Measurements from ENCODE around the gene EXTL1.

Gene EXTL1

DNA sequence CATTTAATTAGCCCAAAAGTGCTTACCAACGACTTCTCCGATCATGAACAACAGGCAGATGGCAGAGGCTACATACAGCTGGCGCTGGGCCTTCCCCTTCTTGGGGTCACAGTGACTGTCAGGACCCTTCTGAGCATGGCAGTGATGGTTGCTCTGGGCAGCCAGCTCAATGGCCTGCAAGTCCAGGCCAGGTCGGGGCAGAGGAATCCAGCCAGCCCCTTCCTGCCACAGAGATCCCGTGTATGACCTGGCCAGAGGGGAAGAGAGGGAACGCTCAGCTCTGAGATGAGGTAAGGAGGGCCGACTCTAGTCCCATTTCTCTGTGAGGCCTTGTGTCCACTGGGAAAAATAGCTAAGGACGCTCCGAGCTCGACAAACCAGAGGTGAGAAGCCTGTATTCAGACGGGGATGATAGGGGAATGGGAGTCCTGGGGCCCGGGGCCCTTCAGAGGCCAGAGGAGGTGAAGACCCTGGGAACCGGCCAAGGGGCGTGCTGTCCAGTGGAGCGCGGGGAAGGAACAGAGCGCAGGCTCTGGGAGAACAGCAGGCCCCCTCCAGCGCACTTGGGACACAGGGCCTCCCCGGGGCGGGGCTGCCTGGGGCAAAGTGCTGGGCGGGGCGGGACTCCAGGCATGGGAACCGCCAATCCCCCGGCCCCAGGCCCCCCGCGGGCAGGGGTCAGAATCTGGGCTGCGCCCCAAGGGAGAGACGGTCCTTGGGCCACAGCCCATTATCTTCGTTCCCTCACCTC lies 23.6 kb downstream of the EXTL1 start:
- DNase-seq: no peak

DNA sequence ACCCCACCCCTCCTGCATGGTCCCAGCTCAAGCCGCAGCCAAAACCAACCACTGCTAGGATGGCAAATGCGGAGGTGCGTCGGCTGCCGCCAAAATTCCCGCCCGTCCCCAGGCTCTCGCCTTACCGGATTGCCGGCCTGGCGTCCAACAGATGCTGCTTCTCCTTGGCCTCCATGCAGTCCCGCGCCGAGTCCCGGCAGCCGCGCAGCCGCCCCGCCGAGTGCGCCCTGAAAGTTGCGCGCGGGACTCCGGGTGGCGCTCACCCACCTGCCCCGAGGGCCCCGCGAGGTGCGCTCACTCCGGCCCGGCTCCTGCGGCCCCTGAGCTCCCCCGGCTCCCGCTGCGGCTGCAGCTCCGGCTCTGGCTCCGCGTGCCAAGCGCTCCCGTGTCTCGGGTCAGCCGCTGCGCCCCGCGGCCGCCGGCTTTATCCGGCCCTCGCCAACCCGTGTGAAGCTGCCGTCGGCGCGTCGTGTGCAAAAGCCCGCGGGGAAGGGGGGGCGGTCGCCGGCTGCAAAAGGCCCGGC lies 24.2 kb downstream of the EXTL1 start, which contains the start of gene SLC30A2:
TSS of gene SLC30A2 (minus strand) at position 397 of the 524 bp plus-strand sequence. CDS start at position 175, 222 bp downstream.
- no peak for DNase-seq

DNA sequence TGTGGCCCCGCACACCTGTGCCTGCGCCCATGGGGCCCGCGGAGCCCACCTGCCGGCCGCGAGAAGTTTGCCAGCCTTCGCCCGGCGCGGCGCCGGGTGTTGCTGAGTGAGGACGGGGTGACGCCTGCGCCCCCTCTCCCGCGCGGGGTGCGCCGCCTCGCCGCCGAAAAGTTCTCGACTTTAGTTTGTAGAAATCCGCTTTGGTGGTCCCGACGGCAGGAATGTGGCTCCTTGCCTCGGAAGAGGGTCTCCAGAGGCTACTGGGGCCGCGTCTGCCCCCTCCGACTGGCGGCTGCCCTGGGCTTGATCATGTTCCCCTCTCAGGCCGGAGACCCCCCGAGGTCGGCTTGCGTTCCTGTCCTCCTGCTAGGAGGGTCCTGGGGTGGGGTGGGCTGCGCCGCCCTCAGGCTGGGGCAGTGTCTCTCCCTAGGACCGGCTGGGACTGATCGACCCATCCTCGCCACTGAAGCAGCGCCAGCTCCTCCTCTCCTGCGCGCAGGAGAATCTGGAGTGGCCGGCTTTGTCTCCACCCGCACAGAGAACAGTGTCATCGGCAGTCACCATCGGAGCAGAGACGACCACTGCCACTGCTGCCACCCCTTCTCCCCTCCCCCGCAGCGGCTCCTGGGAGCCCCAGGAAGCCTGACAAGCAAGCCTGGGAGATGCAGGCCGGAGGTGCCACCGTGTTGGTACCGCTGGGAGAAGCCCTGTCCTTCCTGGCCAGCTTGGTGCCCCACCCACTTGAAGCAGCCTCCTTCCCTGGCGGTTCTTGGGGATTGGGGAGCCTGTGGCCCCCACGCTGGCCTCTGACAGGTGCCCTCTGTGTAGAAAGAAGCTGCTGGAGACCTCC lies 24.9 kb downstream of the EXTL1 start:
- no peak for DNase-seq

DNA sequence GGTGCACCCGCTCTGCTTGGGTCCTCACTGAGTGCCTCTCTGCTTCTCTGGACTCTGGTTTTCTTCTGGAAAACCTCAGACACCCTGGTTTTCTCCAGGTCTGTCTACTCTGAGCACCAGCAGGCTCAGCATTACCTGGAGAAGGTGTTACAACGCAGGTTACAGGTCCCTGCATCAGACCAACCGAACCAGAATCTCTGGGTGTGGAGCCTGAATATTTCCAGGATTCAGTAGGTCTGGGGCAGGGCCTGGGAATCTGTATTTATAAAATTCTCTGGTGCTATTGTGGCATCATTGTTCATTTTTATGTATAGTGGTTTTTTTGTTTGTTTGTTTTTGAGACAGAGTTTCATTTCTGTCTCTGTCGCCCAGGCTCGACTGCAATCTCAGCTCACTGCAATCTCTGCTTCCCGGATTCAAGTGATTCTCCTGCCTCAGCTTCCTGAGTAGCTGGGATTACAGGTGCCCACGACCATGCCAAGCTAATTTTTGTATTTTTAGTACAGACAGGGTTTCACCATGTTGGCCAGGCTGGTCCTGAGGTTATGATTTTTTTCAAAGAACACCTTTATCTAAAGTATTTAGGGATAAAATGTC lies 25.8 kb downstream of the EXTL1 start:
- DNase-seq: no peak

DNA sequence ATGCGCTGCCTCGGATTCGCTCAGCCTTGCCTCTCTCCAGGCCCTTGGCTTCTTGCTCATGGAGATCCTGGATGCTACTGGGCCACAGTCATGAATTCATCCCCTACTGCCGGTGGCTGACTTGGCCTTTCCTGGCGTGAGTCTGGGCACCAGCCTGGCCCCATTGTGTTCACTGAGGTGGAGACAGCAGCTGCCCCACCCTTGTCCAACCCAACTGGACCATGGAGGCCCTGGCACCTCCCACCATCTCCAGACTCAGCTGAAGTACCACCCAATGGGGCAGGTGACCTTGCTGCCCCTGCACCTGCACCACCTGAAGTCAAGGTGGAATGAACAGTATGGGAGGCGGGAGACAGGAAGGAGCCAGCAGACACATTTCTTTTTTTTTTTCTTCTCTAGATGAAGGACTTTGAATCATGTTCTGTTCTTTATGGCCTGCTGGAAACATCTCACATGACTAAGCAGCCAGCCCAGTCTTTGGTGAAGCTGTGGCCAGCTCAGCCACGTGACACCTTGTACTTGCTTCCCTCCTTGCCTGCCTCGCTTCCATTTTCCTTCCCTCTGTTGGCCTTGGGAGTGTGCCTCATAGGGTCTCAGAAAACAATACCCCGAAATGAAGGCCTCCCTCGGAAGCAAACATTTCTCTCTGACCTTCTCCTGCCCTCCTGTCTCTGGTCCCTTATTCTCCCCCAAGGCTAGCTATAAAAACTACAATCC lies 28.1 kb downstream of the EXTL1 start:
- no peak for DNase-seq

DNA sequence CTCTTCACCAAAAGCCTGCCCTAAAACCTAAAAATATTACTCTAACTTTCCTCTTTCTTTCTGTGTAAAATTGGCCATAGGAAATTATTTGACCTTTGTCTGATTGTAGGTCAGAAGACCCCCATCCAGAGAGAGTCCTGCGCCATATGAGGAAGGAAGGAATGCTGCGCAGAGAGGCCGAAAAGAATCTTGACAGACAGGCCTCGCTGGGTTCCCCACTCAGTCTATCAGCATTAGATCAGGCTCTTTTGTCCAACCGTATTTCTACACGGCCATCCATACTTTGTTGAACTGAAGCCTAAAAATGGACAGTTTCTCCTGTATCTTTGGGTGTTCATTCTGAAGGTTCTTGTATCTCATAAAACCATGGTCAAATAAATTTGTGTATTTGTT lies 28.7 kb downstream of the EXTL1 start:
- no peak for DNase-seq

DNA sequence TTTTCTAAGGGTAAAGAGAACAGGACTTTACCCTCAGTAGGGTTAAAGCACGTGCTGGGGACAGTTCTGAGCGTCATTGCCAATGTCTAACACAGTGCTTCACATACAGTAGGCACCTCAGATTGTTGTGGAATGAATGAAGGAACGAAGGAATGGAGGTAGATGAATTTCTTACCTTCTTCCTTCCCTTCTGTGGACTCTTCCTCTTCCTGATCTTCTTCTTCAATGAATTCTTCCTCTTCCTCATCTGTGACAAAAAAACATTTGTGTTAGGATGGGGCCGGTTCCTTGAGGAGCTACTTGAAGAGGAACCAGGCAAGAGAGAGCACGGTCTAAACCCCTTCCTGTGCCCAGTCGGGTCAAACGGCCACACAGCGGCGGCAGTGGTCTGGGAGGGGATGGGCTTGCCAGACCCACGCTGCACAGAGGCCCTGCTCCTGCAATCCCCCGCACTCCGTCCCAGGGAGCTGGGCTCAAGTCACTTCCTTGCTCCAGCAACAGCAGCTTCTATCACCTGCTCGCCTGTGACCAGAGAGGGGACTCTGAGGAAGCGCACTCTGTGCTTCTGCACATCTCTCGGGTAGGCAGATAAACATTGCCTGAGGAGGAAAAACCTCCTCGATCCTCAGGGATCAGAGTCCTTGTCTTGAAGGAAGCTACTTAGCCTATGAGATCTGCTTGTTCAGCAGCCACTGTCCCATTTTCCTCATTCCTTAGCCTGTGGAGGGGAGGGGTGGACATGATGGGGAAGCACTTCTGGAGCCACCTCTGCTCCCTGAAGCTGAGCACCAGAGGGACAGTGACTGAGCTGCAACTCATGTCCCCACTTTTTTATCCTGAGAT lies 32.4 kb downstream of the EXTL1 start:
- DNase-seq: no peak

DNA sequence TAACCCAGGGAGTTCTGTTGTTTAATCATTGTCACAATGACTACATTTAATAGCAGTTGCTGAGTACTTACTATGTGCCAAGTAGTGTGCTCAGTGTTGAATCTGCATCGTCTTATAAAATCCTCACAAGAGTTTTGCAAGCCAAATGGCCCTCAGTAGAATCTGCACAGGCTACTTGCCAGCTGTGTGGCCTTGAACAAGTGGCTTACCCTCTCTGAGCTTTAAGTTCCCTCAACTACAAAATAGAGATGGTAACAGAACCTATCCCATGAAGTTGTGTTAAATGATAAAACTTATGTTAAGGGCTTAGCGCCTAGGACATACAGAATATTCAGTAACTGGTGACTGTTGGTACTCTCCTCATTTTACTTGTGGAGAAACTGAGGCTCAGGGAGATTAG lies 33.5 kb downstream of the EXTL1 start:
- DNase-seq: no peak

DNA sequence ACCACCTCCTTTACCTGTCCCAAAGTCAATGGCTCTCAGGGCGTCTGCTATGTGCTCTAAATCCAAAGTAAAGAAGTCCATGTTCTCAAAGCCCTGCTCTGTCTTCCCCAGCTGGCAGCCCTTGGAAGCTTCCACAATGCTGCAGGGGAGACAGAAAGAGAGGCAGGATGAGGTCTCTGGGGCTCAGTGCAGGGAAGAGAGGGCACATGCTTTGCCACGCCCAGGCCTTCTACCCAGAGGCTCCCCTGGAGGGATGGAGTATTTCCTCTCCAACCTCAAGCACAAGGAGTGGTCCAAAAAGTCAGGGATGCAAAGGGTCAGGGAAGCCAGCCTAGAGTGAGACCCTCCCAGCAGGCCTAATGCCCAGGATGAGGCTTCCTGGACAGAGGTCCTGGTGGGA lies 35.6 kb downstream of the EXTL1 start:
- no peak for DNase-seq

DNA sequence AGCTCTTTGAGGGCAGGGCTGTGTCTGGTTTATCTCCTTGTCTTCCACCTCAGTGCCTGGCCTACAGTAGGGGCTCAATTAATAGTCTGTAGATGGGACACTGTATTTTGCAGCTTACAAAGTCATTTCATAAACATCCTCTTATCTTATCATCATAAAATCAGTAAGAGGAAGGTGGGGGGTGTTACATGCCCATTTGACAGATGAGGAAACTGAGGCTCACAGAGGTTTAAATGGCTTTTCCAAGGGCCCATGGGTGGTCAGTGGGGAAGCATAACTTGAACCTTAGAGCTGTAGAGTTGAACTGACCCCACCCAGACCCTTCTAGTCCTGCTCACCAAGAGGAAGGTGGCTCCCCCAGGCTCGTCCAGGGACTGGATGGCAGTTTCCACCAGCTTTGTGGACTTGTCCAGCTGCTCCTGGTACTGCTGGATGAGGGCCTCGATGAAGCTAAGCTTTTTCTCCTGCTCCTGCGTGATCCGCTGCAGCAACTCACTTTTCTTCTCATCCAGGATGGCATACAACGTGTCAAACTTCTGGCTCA lies 36.5 kb downstream of the EXTL1 start:
- no peak for DNase-seq

DNA sequence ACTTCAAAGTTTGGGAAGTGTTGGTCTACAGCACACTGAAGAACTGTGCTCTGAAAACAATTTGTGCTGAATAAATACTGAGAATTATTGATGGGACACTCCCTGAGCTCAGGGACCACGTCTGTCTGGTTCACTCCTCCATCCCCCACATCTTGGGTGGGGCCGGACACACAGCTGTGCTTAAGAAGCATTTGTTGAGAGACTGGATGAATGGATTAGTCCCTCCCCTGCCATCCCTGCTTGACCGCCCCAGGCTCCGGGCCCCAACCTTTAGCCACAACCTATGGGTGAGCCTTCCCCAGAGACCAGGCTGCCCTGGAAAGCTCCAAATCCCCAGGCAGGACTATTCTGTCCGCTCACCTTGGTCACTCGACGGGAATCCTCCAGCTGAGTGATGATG lies 38.3 kb downstream of the EXTL1 start:
- DNase-seq: no peak

DNA sequence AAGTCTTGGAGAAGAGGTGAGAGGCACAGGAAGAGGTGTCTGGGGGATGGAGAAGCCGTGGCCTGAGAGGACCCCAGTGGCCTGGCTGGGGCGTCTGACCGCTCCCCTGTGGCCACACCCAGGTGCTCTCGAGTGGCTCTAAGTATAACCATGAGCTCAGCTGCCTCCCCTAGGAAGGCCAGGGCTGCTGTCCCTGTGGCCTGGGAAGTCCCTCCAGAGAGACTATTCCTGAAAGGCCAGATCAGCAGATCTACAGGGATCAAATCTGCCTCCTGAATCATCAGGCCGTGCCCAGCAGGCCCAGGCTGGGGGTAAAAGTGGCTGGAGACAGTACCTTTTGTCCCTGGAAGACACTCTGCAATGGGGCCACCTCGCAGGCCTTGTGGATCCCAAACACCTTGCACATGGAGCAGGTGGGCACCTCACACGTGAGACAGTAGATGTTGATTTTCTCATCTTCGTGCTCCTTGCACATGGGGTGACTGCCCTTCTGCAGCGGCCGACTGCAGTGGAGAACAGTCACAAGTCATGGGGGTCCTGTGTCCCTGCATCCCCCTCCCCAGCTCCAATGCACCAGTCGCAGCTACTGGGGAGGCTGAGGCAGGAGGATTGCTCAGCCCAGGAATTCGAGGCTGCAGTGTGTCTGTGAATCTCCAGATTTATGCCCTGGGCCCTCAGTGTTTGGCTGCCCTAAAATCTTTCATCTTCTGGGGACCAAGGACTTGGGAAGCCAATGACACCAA lies 39.4 kb downstream of the EXTL1 start:
- DNase-seq: no peak

DNA sequence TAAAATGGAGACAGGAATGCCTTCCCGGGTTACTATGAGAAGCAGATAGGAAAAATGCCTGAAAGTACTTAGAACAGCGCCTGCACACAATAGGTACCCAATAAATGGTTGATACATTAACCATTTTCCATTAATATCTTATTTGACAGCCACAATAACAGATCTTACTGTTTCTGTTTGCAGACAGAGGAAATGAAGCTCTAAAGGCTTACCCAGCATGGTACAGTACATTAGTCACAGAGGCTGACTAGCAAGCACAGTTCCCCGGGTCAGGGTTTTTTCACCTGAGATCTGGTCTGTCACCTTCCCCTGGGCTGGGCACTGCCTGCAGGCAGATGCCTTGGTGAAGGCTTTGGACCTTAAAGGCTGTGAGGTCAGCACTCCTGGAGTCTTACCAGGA lies 43.0 kb downstream of the EXTL1 start:
- DNase-seq: no peak

DNA sequence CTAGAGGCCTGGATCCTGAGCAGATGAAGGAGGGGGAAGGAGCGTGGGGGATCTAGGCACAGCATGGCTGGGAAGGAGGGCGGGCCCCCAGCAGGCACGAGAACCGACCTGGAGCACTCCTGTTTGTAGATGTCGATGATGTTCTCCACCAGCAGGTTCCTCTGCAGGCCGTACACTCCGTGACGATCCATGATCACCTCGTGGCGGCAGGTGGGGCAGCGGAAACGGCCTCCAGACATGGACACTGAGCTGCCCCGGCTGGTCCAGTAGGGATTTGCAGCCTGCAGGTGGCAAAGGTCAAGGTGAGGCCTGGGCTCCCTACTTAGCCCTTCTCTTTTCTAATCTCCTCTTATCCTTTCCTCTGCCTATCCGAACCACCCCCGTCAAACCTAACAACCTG lies 44.6 kb downstream of the EXTL1 start:
- DNase-seq: no peak

DNA sequence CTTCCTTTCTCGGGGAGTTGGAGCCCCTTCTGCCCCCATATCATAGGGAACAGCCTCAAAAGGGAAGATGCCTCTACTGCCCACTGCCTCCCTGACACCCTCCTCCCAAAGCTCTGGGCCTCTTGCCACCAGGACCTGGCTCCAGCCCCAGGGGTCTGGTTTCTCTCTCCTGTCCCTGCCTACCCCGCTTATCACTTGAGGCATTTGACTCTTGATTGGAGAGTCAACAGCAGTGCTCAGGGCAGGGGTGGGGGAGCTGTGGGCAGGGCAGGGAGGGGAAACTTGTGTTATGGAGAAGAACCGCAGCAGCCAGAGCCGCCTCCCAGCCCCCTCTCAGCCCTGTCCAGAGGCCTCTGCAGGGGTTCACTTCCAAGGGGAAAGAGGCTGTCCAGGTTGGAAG lies 45.3 kb downstream of the EXTL1 start:
- DNase-seq: no peak

DNA sequence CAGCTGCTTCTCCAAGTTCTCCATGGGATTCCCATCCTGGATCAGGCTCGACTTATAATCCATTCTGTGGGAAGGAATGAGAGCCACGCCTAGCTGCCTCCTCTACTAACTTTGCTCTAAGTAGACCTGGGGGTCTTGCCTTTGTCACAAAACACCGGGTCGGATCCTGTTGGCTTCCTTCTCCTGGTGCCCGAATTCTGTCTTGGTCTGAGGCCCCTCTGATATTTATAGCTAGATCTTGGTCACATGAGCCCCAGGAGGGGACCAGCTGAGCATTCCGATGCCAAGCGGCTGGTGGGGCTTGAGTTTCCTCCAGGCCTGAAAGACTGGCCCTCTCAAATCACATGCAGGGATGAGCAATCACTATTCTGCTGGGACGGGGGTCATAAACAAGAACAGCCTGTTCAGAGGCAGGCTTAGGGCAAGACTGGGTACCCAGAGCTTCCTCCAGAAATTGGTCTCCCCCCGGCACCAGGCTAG lies 45.9 kb downstream of the EXTL1 start, which contains the start of gene TRIM63:
TSS of gene TRIM63 (minus strand) at position 199 of the 480 bp plus-strand sequence. CDS start at position 63, 136 bp downstream.
- no peak for DNase-seq

DNA sequence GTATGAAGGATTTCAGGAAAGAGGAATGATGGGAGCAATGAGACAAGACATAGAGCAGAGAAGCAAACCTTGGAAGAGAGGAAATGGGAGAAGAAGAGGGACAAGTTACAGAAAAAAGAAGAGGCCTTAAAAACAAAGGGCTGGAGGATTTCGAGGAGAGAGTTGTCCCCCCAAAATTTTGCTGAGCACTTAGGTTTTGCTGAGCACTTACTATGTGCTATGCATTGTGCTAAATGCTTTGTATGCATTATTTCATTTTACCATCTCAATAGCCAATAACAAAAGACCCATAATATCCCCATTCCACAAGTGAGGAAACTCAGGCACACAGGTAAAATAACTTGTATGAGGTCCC lies 48.3 kb downstream of the EXTL1 start:
- DNase-seq: no peak

DNA sequence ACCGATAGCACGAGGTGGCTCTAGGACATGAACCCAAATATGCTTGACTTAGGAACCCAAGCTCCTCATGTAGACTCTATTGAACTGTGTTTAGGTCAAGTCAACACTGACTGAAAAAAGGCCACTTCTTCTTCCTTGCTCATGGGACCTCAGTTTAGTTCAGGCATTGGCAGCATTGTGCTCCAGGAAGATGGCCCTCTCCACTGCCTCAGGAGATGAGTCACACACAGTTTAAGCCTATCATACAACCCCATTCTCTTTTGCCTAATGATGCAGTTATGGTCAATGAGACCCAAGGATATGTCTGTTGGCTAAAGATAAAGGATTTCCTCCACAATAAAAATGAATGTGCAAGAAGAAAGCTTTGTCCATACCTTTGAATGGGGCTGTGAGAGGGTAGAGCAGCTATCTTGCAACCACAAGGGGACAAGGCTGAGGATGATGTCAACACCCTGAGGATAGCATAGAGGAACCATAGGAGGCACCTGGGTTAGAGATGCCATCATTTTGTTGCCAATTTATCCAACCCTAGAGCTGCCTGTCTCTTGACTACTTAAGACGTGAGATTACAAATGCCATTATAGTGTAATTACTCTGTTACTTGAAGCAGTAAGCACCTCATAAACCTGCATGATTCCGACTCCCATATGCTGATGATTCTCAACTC lies 48.9 kb downstream of the EXTL1 start:
- DNase-seq: no peak

DNA sequence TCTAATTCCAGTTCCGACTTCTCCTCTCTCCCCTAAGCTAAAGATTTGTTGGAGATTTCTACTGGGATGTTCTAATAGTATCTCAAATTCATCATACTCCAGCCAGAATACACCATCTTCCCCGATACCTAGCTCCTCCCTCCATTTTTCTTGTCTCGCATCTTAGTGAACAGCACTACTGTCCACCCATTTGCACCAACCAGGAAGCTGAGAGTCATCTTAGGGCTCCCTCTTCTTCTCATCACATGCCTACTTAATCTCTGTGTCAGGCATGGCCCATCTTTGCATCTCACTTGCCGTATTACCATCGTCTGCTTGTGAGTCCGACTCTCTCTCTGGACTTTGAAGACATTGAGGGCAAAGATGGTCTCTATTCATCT lies 49.4 kb downstream of the EXTL1 start:
- no peak for DNase-seq

DNA sequence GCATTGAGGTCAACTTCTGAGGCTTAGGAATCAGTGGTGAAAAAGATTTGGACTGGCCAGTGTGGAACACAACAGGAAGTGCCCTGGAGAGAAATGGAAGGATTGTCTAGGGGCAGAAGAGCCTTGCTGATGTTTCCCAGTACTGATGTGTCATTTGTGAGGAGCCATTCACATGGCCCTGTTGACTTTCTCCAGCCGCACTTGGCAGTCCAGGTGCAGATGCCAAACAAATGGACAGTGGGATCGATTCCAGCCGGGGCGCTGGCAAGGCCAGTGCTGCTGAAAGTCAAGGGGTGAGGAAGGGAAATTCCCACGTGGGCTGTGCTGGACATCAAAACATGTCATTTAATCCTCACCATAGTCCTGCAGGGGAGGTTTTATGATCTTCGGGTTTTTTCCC lies 50.7 kb downstream of the EXTL1 start:
- no peak for DNase-seq

Data from NCI-H1436 treated with DMSO at 0.1 percent for 48 hours (cell line).